Myocyte (in vitro differentiated cells): ENCODE results near the gene SPOCK1. TPM values are rescaled to one million over a fixed set of nuclear protein-coding genes. Genes with fewer than 3 reads are reported as not detected.
A peak's percentile ranks its signal among the peaks of the same experiment; 100 is the strongest.

Experiments
- DNase-seq: peaks from one replicate; pipeline ENCODE4 v3.0.0-alpha.2; 2012; ENCODE audit warnings: low read depth
- total RNA-seq: library from RNA; depleted of rRNA; stranded (reverse); fragments of >200 nt; gene quantifications from 2 replicates; pipeline ENCODE4 v1.2.3, GENCODE V29; 2014

Gene SPOCK1
- total RNA-seq, 1 donor from 2014 or later, result 9.5 TPM

DNA sequence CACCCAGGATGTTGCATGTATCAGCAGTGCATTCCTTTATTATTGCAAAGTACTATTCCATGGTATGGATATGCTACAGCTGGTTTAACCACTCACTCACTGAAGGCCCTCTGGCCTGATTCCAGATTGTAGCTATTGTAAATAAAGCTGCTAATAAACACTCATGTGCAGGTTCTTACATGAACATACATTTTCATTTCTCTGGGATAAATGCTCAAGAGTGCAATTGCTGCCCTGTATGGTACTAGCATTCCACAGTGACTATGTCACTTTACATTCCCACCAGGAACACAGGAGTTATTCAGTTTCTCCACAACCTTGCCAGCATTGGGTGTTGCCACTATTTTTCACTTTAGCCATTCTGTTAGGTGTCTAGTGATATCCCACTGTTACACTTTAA, 267.6 kb downstream of the SPOCK1 start:
- no peak for DNase-seq

- peak; percentile 53 for DNase-seq
These were observed 270.3 kb downstream of the SPOCK1 start for GRCh38 chr5:137228816-137229215.

DNA sequence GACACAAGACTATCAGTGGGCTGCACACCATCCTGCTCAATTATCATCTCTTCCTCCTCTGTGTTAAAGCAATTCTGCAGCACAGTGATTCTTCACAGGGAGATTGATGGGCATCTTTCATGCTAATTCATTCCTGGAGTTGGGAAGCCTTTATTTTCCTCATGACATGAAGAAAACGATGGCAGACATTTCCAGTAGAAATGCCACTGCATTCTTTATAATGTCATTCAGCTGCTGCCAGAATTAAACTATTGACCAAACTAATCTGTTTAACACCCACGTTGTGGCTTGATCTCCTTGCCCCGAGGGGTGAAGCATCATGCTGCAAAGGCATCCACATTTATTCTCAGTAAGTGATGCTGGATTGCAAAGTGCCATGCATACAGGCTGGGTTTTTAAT, 273.0 kb downstream of the SPOCK1 start:
- no peak for DNase-seq

GRCh38 chr5:137223324-137224295, 275.5 kb downstream of the SPOCK1 start:
- DNase-seq, result no peak

DNA sequence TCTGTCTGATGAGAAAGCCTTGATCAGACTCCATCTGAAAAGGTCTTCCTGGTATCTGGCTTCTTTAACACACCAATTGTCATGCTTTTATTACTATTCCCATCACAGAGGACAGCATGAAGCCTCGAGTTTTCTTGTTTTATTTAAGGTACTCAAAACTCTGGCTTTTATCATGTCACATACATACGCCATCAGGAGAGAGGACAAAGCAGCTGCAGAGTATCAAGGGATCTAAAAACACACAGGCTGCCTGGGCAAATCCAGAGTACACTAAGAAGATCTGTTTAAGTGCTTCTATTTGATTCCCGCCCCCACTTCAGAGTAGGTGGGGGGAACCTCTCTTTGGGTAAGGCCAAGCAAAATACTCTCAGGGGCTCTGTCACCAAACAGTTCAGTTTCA, 277.2 kb downstream of the SPOCK1 start:
- DNase-seq, result no peak

DNA sequence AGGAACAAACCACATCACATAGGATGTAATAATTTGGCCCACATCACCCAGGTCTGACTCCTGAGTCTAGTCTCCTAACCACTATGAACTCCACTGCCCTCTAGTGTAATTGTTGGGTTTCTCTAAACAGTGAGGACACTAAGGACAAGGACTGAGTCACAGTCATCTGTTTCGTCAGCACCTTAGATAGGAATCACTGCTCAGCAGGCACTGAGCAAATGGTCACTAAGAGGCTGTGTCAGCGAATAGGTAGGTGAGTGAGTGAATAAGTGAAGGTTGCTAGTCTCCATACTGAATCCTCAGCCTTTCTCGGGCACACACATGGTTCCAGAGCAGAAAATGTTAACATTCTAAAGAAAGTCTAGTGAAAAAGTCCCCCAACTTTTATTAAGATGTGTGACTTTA, 278.6 kb downstream of the SPOCK1 start:
- DNase-seq, result peak; percentile 81

- DNase-seq, result no peak
These were observed 280.2 kb downstream of the SPOCK1 start for GRCh38 chr5:137218896-137219295.

DNA sequence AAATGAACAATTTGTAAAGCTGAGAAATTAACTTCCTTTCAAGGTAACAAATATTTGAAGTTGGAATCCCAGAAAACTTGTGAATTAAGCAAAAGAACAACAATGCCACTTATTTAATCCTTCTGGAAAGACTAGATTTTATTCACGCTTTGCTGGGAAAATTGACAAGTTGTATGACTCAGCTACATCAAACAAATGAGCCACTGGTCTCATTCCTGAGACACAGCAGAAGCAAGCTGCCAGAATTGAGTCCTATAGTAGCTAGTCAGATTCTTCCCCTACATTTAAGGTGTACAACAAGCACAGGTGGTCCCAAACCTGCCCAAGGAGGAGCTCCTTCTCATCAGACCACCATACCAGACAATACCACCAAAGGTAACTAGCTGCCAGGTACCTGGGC, 280.7 kb downstream of the SPOCK1 start:
- peak; percentile 43 for DNase-seq

DNA sequence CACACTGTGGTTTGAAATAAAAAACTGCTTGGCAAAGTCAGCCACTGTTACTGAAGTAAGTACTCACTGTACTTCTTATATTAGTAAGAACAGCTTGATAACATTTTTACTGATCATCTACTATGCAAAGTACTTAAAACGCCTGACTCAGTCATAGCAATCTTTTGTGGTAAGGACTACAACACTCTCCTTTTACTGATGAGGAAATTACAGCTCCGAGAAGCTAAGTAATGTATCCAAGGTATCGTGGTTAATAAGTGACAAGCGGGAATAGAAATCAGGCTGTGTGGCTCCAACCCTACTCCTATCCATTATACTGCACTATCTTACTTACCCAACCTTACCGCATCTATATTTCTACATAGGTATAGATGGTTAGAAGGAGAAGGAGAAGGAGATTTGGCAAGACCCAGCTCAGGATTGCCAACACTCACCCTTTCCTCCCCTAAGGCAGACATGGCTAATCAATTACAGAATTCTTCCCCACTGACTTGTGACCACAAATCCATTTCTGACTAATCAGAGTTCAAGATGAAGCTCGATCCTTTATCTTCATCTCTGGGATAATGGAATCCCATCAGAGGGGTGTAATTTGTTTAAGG, 281.4 kb downstream of the SPOCK1 start:
- peak; percentile 14 for DNase-seq

DNA sequence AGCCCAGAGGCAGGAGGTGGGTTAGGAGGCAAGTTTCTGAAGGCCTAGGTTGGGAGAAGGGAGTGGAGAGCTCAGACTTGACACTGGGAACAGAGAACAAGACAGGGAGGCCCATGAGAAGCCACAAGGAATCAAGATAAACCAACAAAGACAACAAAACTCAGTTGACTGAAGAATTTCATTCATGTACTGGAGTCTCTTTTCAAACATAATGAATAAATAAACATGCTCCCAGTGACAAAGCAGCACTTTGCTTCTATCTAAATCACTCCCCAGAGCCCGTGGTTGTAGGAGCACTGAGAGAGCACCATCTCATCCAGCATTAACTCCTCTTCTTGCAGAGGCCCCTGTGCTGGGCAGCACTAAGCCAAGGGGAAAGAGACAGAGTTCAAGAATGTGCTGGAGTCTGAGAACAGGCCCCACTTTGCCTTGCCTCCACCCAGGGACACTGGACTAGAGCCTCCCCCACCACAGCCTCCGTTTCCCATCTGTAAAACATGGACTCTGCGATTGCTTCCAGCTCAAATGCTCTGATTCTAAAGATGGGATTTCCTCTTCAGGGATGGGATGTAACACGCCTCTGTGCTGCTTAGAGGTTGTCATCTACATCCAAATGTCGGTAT, 282.0 kb downstream of the SPOCK1 start:
- DNase-seq, result no peak

- DNase-seq, result no peak
These were observed 283.3 kb downstream of the SPOCK1 start for GRCh38 chr5:137215780-137216179.

DNA sequence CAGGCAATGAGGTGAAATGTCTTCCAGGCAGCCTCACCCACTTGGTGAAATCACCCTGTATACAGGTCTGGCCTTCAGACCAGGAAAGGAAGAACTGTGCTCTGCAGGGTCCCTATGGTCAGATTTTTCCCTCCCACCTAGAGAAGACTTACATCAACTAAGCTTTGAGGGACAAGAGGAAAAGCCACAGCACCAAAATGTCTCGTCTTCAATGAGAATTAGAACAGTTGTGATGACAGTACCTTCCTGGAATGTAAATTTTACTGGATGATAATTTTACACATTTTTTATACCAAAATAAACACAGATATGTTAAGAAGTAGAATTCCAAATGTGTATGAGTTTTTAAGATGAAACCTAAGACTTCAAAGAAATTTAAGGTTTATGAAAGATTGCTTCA, 283.9 kb downstream of the SPOCK1 start:
- DNase-seq, result no peak

- no peak for DNase-seq
These were observed 284.5 kb downstream of the SPOCK1 start for GRCh38 chr5:137214446-137215189.

GRCh38 chr5:137212471-137212870, 286.7 kb downstream of the SPOCK1 start:
- DNase-seq, result no peak

DNA sequence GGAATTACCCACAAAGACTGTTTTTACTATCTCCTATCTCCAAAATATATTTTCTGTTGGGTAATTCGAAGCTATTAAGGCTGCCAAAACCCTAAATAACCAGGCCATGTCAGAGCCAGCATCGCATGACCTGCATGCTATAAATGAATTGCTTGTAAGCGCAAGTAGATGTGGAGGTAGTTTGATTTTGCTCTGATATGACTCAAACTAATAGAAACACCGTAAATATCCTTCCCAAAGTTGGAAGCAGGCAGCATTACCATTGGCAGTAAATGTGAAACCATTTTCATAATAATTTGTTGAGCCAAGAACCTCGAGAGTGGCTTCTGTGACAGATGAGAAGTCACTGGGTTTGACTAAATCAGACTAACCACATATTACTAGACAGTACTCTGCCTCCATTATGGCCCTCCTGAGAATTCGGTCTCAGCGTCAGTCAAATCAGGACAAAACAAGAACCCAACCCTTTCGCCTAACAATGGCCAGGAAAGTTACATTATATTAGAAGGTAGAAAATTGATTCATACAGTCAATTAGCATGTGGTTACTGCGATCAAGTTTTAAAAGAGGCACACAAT, 289.8 kb downstream of the SPOCK1 start:
- DNase-seq, result peak; percentile 38

- DNase-seq, result no peak
These were observed 291.9 kb downstream of the SPOCK1 start for GRCh38 chr5:137207023-137207760.

GRCh38 chr5:137206030-137206715, 293.0 kb downstream of the SPOCK1 start:
- no peak for DNase-seq

DNA sequence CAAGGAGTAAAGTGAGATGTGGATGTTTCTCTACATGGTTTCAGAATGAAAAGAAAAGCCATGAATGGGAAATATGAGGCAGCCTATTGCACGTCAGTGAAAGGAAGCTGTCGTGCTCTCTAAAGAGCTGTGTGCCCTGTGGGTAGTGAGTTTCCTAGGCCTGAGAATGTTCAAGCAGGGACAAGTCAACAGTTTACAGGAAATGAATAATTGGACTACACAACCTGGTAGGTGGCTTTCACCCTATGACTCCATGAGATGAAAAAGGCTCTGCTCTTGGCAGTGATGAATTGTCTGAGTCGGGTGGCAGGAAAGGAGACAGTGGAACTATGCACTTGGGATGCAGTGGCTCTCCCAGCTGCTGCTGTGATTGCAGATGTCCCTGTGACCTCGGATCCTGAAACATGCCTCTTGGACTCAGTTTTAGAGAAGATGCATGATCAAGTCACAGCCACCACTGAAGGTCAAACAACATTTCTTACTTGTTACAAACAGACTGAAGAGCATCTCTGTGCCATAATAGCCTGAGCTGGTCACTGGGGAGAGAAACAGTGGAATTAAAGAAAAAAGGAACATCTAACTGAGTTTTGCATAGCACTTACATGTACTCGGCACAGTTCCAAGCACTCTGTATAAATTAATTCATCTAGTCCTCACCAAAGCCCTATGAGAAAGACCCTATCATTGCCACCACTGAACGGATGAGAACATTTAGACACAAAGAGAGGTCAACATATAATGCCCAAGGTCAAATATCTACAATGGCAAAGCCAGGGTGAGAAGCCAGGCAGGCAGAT, 293.7 kb downstream of the SPOCK1 start:
- DNase-seq, result no peak
